Measurements from ENCODE around the gene URB1. TPM values are rescaled to one million over a fixed set of nuclear protein-coding genes. Genes with fewer than 3 reads are reported as not detected.

URB1 gene
- total and polyA plus RNA-seq, 9 of the 15 experiments (the other 6 are each of a cell fraction or from before 2014, with no cell fraction given): 0.97 to 53.6 (median 21.5) TPM

DNA sequence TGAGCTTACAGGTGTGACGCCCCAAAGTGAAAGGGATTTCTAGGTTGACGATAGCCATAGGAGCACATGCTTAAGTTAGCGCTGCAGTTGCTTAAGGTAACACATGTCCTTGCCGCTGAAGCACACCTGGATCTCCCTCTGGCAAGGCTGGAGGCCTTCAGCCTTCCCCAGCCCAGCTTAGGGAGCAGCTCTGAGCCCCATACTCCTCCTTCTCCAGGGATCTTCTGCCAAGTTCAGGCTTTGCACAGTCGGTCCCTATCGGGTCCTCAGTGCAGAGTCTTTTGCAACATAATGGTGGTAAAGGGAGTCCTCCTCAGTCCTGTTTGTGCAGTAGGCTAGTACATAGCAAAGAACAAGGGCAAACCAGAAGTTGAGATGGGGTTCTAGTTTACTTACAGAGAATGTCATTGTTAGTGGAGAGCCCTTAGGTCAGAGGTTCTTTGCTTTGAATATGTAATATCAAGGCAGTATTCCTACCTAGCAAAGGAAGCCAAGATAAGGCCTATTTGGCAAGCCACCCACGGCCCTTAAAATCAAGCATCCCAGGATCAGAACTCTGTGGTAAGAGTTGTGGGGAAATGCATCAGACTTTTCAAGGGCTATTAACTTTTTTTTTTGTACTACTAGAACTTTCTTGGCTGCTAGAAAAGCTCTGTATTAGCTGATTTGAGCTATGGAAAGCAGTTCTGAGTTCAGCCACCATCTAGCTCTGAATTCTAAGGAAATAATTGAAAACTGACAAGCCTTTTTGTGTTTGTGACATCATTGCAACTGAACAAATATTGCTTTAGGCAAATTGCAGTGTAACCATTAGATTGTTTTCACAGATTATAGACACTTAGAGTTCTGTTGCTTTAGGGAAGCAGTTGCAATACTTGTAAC is 21.1 kb upstream of the URB1 start:
- Histone ChIP-seq H3K4me2 (ENCODE audit: insufficient read depth, low read length) (0 out of 2 replicates have a peak overlapping the region, but pooled peaks have one; percentile 29), H3K27me3 (ENCODE audit: control insufficient read depth in 2 of 2, insufficient read depth in 2 of 2, low read length in 2 of 2) (peaks cover 30 to 60% of the 10 kb centered on the region in 2 experiments; a peak in 4 of 5 replicates), H3K36me3 (ENCODE audit: control insufficient read depth, insufficient read depth, low read length) (no peaks in the 10 kb centered on the region), H2AFZ (ENCODE audit: low read depth, low read length) (no peak overlapping the region), H4K20me1 (replicated peaks; ENCODE audit: control insufficient read depth, insufficient read depth, low read length) (no peaks in the 10 kb centered on the region), H3K9me3 (replicated peaks; ENCODE audit: control insufficient read depth, insufficient read depth, low read depth, low read length) (no peaks in the 10 kb centered on the region), H3K79me2 (ENCODE audit: control insufficient read depth, insufficient read depth, low read length) (no peaks in the 10 kb centered on the region), H3K4me3 (no peak overlapping the region), H3K9ac (ENCODE audit: insufficient read depth in 1 of 2, low read depth in 2 of 2, low read length in 2 of 2) (no peak overlapping the region), H3K4me1 (replicated peaks in 1 of 2; ENCODE audit: control insufficient read depth in 2 of 2, insufficient read depth in 2 of 2, low read length in 2 of 2) (peaks cover 2 to 22% of the 10 kb centered on the region in 2 experiments; a peak in 4 of 5 replicates), H3K9me1 (ENCODE audit: control insufficient read depth, insufficient read depth, low read length) (no peaks in the 10 kb centered on the region), H3K27ac (ENCODE audit: extremely low read depth, low read depth, low read length) (no peak overlapping the region)
- BruUV-seq (replicated peaks): no TSS peak
- peak; percentile 48 for ATAC-seq
- ChIA-PET CTCF (ENCODE audit: low intra/inter-chr PET ratio) (no interaction called here), POLR2A (no interaction called here)
- in situ Hi-C loops (cut with MboI) (no loop called here), intact Hi-C loops (cut with micrococcal nuclease) (no loop called here)
- no peak for DNase-seq (ENCODE audit: extremely low read depth in 1 of 4, low spot score in 3 of 4)
- FAIRE-seq: no peak
- TF ChIP-seq, protein P1, sequence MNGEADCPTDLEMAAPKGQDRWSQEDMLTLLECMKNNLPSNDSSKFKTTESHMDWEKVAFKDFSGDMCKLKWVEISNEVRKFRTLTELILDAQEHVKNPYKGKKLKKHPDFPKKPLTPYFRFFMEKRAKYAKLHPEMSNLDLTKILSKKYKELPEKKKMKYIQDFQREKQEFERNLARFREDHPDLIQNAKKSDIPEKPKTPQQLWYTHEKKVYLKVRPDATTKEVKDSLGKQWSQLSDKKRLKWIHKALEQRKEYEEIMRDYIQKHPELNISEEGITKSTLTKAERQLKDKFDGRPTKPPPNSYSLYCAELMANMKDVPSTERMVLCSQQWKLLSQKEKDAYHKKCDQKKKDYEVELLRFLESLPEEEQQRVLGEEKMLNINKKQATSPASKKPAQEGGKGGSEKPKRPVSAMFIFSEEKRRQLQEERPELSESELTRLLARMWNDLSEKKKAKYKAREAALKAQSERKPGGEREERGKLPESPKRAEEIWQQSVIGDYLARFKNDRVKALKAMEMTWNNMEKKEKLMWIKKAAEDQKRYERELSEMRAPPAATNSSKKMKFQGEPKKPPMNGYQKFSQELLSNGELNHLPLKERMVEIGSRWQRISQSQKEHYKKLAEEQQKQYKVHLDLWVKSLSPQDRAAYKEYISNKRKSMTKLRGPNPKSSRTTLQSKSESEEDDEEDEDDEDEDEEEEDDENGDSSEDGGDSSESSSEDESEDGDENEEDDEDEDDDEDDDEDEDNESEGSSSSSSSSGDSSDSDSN (IDR thresholded peaks at IDR 0.05; ENCODE audit: borderline replicate concordance in 1 of 2, low read depth in 2 of 2, low read length in 2 of 2): no peak
- TF ChIP-seq PHB (CRISPR knock-in tag; IDR thresholded peaks at IDR 0.05): no peak
- TF ChIP-seq CEBPB (tag; IDR thresholded peaks at IDR 0.05): 0 out of 2 replicates have a peak, but pooled peaks have one; percentile 8
- 17% methylated on average over 7 of the region's 7 CpGs for WGBS (ENCODE audit: insufficient coverage, low coverage, missing lambda C conversion rate)
